HG02571 (cell line): Measurements from ENCODE around the gene RAC2.

Experiments used
- ATAC-seq: cut with Tn5 transposase; IDR thresholded peaks from one replicate; pipeline ENCODE4 v1.9.1; 2021; ENCODE audit warnings: mild to moderate bottlenecking, moderate library complexity; ENCODE audit not compliant: unreplicated experiment

RAC2 gene

GRCh38 chr22:37193629-37194191, 50.4 kb downstream of the RAC2 start:
- no peak for ATAC-seq

- no peak for ATAC-seq
Observed at GRCh38 chr22:37192741-37193140, 51.3 kb downstream of the RAC2 start.

- no peak for ATAC-seq
Observed at GRCh38 chr22:37192204-37192603, 51.9 kb downstream of the RAC2 start.

- ATAC-seq = no peak
Observed at GRCh38 chr22:37190262-37190780, 53.7 kb downstream of the RAC2 start.

- ATAC-seq = no peak
Observed at GRCh38 chr22:37188901-37189466, 55.1 kb downstream of the RAC2 start.

- ATAC-seq = no peak
Observed at GRCh38 chr22:37187891-37188761, 55.9 kb downstream of the RAC2 start, which contains the start of gene C1QTNF6. TSS of gene C1QTNF6 (minus strand) at chr22:37188247. CDS start at chr22:37188213, 34 bp downstream.

- no peak for ATAC-seq
Observed at GRCh38 chr22:37187552-37187890, 56.5 kb downstream of the RAC2 start.

GRCh38 chr22:37186997-37187522, 57.0 kb downstream of the RAC2 start:
- no peak for ATAC-seq

GRCh38 chr22:37186228-37186996, 57.7 kb downstream of the RAC2 start:
- no peak for ATAC-seq

GRCh38 chr22:37185646-37186227, 58.3 kb downstream of the RAC2 start:
- no peak for ATAC-seq

- no peak for ATAC-seq
Observed at GRCh38 chr22:37184816-37185541, 59.1 kb downstream of the RAC2 start.

GRCh38 chr22:37184380-37184755, 59.7 kb downstream of the RAC2 start:
- ATAC-seq = no peak

GRCh38 chr22:37183432-37184379, 60.4 kb downstream of the RAC2 start:
- ATAC-seq = no peak

- ATAC-seq = no peak
Observed at GRCh38 chr22:37182949-37183245, 61.2 kb downstream of the RAC2 start.

- no peak for ATAC-seq
Observed at GRCh38 chr22:37182101-37182948, 61.7 kb downstream of the RAC2 start.

- no peak for ATAC-seq
Observed at GRCh38 chr22:37181681-37182080, 62.4 kb downstream of the RAC2 start.

GRCh38 chr22:37180531-37181231, 63.4 kb downstream of the RAC2 start:
- no peak for ATAC-seq
